Breast epithelium (tissue), 4 donors: ENCODE measurements around the gene RARG. TPM values are rescaled to one million over a fixed set of nuclear protein-coding genes. Genes with fewer than 3 reads are reported as not detected.

Source experiments
- DNase-seq, 2 donors: peaks; one replicate each; pipeline ENCODE4 v3.0.0-alpha.2; 2019; ENCODE audit warnings: low spot score in 2 of 2
- H3K27ac ChIP-seq, 2 donors: fragments of 200-600 bp; sonication (generic) in 1 of 2; one replicate each; pipeline ENCODE4 v1.5.1; 2016 to 2019; ENCODE audit warnings: mild to moderate bottlenecking in 1 of 2
- H3K27me3 ChIP-seq, 2 donors: fragments of 200-600 bp; sonication (generic) in 1 of 2; one replicate each; pipeline versions ENCODE4 v1.5.1 to v1.6.0; 2017 to 2019; ENCODE audit warnings: control low read depth in 1 of 2, mild to moderate bottlenecking in 1 of 2
- H3K36me3 ChIP-seq: fragments of 200-600 bp; one replicate; pipeline ENCODE4 v1.5.1; 2019
- H3K4me1 ChIP-seq, 2 donors: fragments of 200-600 bp; sonication (generic); one replicate each; pipeline ENCODE4 v1.5.1; 2016 to 2019; ENCODE audit warnings: control low read depth in 1 of 2
- H3K4me3 ChIP-seq, 3 donors: fragments of 200-600 bp; sonication (generic); 1 replicate in 2 of 3; 2 replicates in 1 of 3; pipeline ENCODE4 v1.5.1; 2016 to 2019; ENCODE audit warnings: mild to moderate bottlenecking in 3 of 3, moderate library complexity in 2 of 3
- H3K9me3 ChIP-seq, 2 donors: fragments of 200-600 bp; sonication (generic) in 1 of 2; one replicate each; pipeline ENCODE4 v1.5.1; 2016 to 2019; ENCODE audit warnings: control low read depth in 1 of 2
- CTCF ChIP-seq, 3 donors: fragments of 450-650 bp; IDR thresholded peaks; one replicate each; pipeline ENCODE4 v1.5.1; 2016 to 2017; ENCODE audit warnings: antibody characterized with exemption in 3 of 3, mild to moderate bottlenecking in 3 of 3, moderate library complexity in 3 of 3
- POLR2A ChIP-seq: fragments of 450-650 bp; IDR thresholded peaks from one replicate; pipeline ENCODE4 v1.6.1; 2016; ENCODE audit warnings: antibody characterized with exemption, mild to moderate bottlenecking, moderate library complexity
- POLR2AphosphoS5 ChIP-seq, 3 donors: sonication (generic); formaldehyde crosslinking; IDR thresholded peaks; one replicate each; pipeline ENCODE4 v1.6.1; 2017; ENCODE audit warnings: antibody characterized with exemption in 3 of 3
- intact Hi-C: fragments of 100-400 bp; cut with DNase I; formaldehyde crosslinking; loops from one replicate; pipeline ENCODE4 v1.15.1; 2023; ENCODE audit warnings: low total_unique reads
- total RNA-seq, 3 donors: library from RNA; depleted of rRNA; stranded (reverse); fragments of >200 nt; gene quantifications; one replicate each; pipeline ENCODE4 v1.1.0, GENCODE V29; 2016

Gene RARG
- total RNA-seq, 3 donors from 2014 or later = 12.2 to 39.8 (median 23.3) TPM

- Histone ChIP-seq H3K27ac (peak overlapping the region; percentile 94 to 98), H3K27me3 (no peaks in the 10 kb centered on the region), H3K4me1 (peaks cover 12 to 26% of the 10 kb centered on the region in 2 donors), H3K9me3 (no peaks in the 10 kb centered on the region), H3K4me3 (no peak overlapping the region), H3K36me3 (no peaks in the 10 kb centered on the region)
- intact Hi-C loops = no loop called here
- TF ChIP-seq POLR2A = no peak
- TF ChIP-seq POLR2AphosphoS5 (IDR thresholded peaks at IDR 0.05) = no peak
- TF ChIP-seq CTCF (IDR thresholded peaks at IDR 0.05) = no peak
- DNase-seq = no peak
Observed at GRCh38 chr12:53235742-53236442, 3.9 kb upstream of the RARG start.

- no peak for DNase-seq
- peak overlapping the region; percentile 94 to 98 for H3K27ac ChIP-seq
- TF ChIP-seq POLR2A (no peak), CTCF (IDR thresholded peaks at IDR 0.05) (no peak), POLR2AphosphoS5 (IDR thresholded peaks at IDR 0.05) (no peak)
Observed at GRCh38 chr12:53235164-53235563, 3.2 kb upstream of the RARG start.

GRCh38 chr12:53234271-53234914 is 2.4 kb upstream of the RARG start:
- H3K4me3 ChIP-seq = peak overlapping the region in 1 of 3 donors; percentile 21
- no peak for DNase-seq
- no peaks in the 10 kb centered on the region for H3K36me3 ChIP-seq
- H3K27ac ChIP-seq = peak overlapping the region; percentile 94 to 98
- H3K9me3 ChIP-seq = no peaks in the 10 kb centered on the region
- TF ChIP-seq CTCF (IDR thresholded peaks at IDR 0.05) (no peak), POLR2AphosphoS5 (IDR thresholded peaks at IDR 0.05) (no peak)
- intact Hi-C loops = no loop called here
- peaks cover 14 to 35% of the 10 kb centered on the region in 2 donors for H3K4me1 ChIP-seq
- H3K27me3 ChIP-seq = no peaks in the 10 kb centered on the region

More at GRCh38 chr12:53235164-53235563, 3.2 kb upstream of the RARG start:
- no peaks in the 10 kb centered on the region for H3K27me3 ChIP-seq
- H3K4me3 ChIP-seq = no peak overlapping the region
- no peaks in the 10 kb centered on the region for H3K9me3 ChIP-seq
- intact Hi-C loops = no loop called here
- peaks cover 12 to 28% of the 10 kb centered on the region in 2 donors for H3K4me1 ChIP-seq
- H3K36me3 ChIP-seq = no peaks in the 10 kb centered on the region

GRCh38 chr12:53233671-53234121 is 1.7 kb upstream of the RARG start:
- peaks cover 17 to 42% of the 10 kb centered on the region in 2 donors for H3K4me1 ChIP-seq
- peak overlapping the region; percentile 94 to 98 for H3K27ac ChIP-seq

More at GRCh38 chr12:53233671-53234121, 1.7 kb upstream of the RARG start:
- intact Hi-C loops = no loop called here
- no peak for TF ChIP-seq POLR2A
- no peak for TF ChIP-seq CTCF (IDR thresholded peaks at IDR 0.05)
- no peak for TF ChIP-seq POLR2AphosphoS5 (IDR thresholded peaks at IDR 0.05)
- Histone ChIP-seq H3K36me3 (no peaks in the 10 kb centered on the region), H3K9me3 (no peaks in the 10 kb centered on the region), H3K4me3 (peak overlapping the region in 2 of 3 donors; percentile 80 to 92), H3K27me3 (no peaks in the 10 kb centered on the region)
- DNase-seq = no peak
